HEK293T (cell line): ENCODE results near the gene TMEM183A.

ENCODE experiments used
- CTCF ChIA-PET: fragments of 350-600 bp; formaldehyde crosslinking; extraction: SDS; loops from one replicate; lab custom pipeline; 2021; ENCODE audit warnings: antibody characterized with exemption, inconsistent platforms; lab: Yijun Ruan, JAX
- POLR2A ChIA-PET: fragments of 350-600 bp; formaldehyde crosslinking; extraction: SDS; loops from one replicate; lab custom pipeline; 2020; ENCODE audit warnings: antibody characterized with exemption, inconsistent platforms; lab: Yijun Ruan, JAX
- DNase-seq: peaks from one replicate; pipeline ENCODE4 v3.0.0; 2012; ENCODE audit warnings: mixed read lengths; ENCODE audit errors: extremely low spot score
- ARNT ChIP-seq: fragments of 450-650 bp; IDR thresholded peaks from 2 replicates; pipeline ENCODE4 v1.6.1; 2017; ENCODE audit warnings: mild to moderate bottlenecking
- BHLHE40 ChIP-seq: fragments of 450-650 bp; IDR thresholded peaks from 2 replicates; pipeline ENCODE4 v1.6.1; 2016; ENCODE audit warnings: mild to moderate bottlenecking, moderate library complexity, borderline replicate concordance
- CTBP1 ChIP-seq: fragments of 450-650 bp; IDR thresholded peaks from 2 replicates; pipeline ENCODE4 v1.6.1; 2016; ENCODE audit warnings: borderline replicate concordance
- ELF4 ChIP-seq: fragments of 450-650 bp; IDR thresholded peaks from 2 replicates; pipeline ENCODE4 v1.6.1; 2017; ENCODE audit warnings: antibody characterized with exemption
- FOXA1 ChIP-seq: fragments of 450-650 bp; IDR thresholded peaks from 2 replicates; pipeline ENCODE4 v1.6.1; 2016; ENCODE audit warnings: mild to moderate bottlenecking
- FOXK2 ChIP-seq: fragments of 450-650 bp; IDR thresholded peaks from 2 replicates; pipeline ENCODE4 v1.6.1; 2016; ENCODE audit warnings: mild to moderate bottlenecking
- FOXM1 ChIP-seq: fragments of 450-650 bp; IDR thresholded peaks from 2 replicates; pipeline ENCODE4 v1.6.1; 2017; ENCODE audit warnings: mild to moderate bottlenecking, borderline replicate concordance
- HDGF ChIP-seq: fragments of 450-650 bp; IDR thresholded peaks from 2 replicates; pipeline ENCODE4 v1.6.1; 2017; ENCODE audit warnings: antibody characterized with exemption, borderline replicate concordance
- L3MBTL2 ChIP-seq: fragments of 450-650 bp; conservative IDR thresholded peaks from 2 replicates; pipeline ENCODE4 v1.6.1; 2016; ENCODE audit warnings: mild to moderate bottlenecking
- LEF1 ChIP-seq: fragments of 450-650 bp; IDR thresholded peaks from 2 replicates; pipeline ENCODE4 v1.6.1; 2017; ENCODE audit warnings: mild to moderate bottlenecking, borderline replicate concordance
- NFRKB ChIP-seq: fragments of 450-650 bp; IDR thresholded peaks from 2 replicates; pipeline ENCODE4 v1.6.1; 2016; ENCODE audit warnings: mild to moderate bottlenecking, moderate library complexity
- PKNOX1 ChIP-seq: fragments of 450-650 bp; IDR thresholded peaks from 2 replicates; pipeline ENCODE4 v1.6.1; 2016
- SP1 ChIP-seq: fragments of 450-650 bp; IDR thresholded peaks from 2 replicates; pipeline ENCODE4 v1.6.1; 2017
- SUZ12 ChIP-seq: fragments of 450-650 bp; IDR thresholded peaks from 2 replicates; pipeline ENCODE4 v1.6.1; 2016; ENCODE audit warnings: mild to moderate bottlenecking
- TARDBP ChIP-seq: fragments of 450-650 bp; IDR thresholded peaks from 2 replicates; pipeline ENCODE4 v1.6.1; 2016
- ZNF384 ChIP-seq: fragments of 450-650 bp; IDR thresholded peaks from 2 replicates; pipeline ENCODE4 v1.6.1; 2016

TMEM183A gene

GRCh38 chr1:203034422-203035110 lies 27.4 kb downstream of the TMEM183A start:
- DNase-seq = no peak
- TF ChIP-seq FOXA1 = no peak
- TF ChIP-seq CTBP1 = no peak
- TF ChIP-seq NFRKB = no peak
- no peak for TF ChIP-seq HDGF
- no peak for TF ChIP-seq PKNOX1
- TF ChIP-seq LEF1 = no peak
- TF ChIP-seq BHLHE40 = no peak
- no peak for TF ChIP-seq SUZ12
- TF ChIP-seq ELF4 = no peak
- TF ChIP-seq ZNF384 = no peak
- ChIA-PET CTCF (interaction anchor here (0.6 to 2.3 kb wide), 3 partner anchors 233 to 459 kb away, joined by 3 to 13 read pairs (median 4); no protein-coding TSS in a partner anchor), POLR2A (interaction anchor here (1.3 kb wide), 1 partner anchor 9 kb away, joined by 4 read pairs; the partner anchor contains the start of gene PPFIA4)

GRCh38 chr1:203035111-203036000 lies 28.2 kb downstream of the TMEM183A start:
- no peak for DNase-seq
- TF ChIP-seq FOXK2 = no peak
- no peak for TF ChIP-seq LEF1
- no peak for TF ChIP-seq NFRKB
- no peak for TF ChIP-seq SUZ12
- TF ChIP-seq ARNT = no peak
- TF ChIP-seq L3MBTL2 = no peak
- no peak for TF ChIP-seq TARDBP
- TF ChIP-seq CTBP1 = no peak
- no peak for TF ChIP-seq SP1
- no peak for TF ChIP-seq BHLHE40
- no peak for TF ChIP-seq ZNF384
- no peak for TF ChIP-seq HDGF
- TF ChIP-seq ELF4 = no peak
- no peak for TF ChIP-seq FOXA1
- no peak for TF ChIP-seq FOXM1
- TF ChIP-seq PKNOX1 = no peak
- POLR2A ChIA-PET = no interaction called here
- CTCF ChIA-PET = interaction anchor here (0.6 to 2.3 kb wide), 4 partner anchors 23 to 458 kb away, joined by 3 to 13 read pairs (median 4); no protein-coding TSS in a partner anchor

GRCh38 chr1:203036135-203036534 lies 29.0 kb downstream of the TMEM183A start:
- DNase-seq = no peak
- ChIA-PET POLR2A (interaction anchor here (1.1 kb wide), 1 partner anchor 10 kb away, joined by 4 read pairs; the partner anchor contains the start of gene PPFIA4), CTCF (interaction anchor here (1.4 to 1.6 kb wide), 3 partner anchors 22 to 231 kb away, joined by 3 to 5 read pairs (median 3); no protein-coding TSS in a partner anchor)
- TF ChIP-seq ELF4 (no peak), L3MBTL2 (no peak), SP1 (no peak), CTBP1 (no peak), PKNOX1 (no peak), SUZ12 (no peak), ARNT (no peak), TARDBP (no peak)

- POLR2A ChIA-PET = interaction anchor here (1.1 to 1.3 kb wide), 2 partner anchors 9 to 10 kb away, joined by 3 to 4 read pairs; partner anchors contain the start of gene PPFIA4
- DNase-seq = no peak
- CTCF ChIA-PET = interaction anchor here (1.4 to 1.6 kb wide), 3 partner anchors 21 to 231 kb away, joined by 3 to 5 read pairs (median 3); no protein-coding TSS in a partner anchor
Observed at GRCh38 chr1:203036537-203036936, 29.4 kb downstream of the TMEM183A start.

More at GRCh38 chr1:203036537-203036936, 29.4 kb downstream of the TMEM183A start:
- no peak for TF ChIP-seq TARDBP
- TF ChIP-seq CTBP1 = no peak
- no peak for TF ChIP-seq BHLHE40
- TF ChIP-seq HDGF = no peak
- no peak for TF ChIP-seq FOXK2
- TF ChIP-seq NFRKB = no peak
- no peak for TF ChIP-seq SUZ12
- no peak for TF ChIP-seq L3MBTL2
- no peak for TF ChIP-seq SP1
- no peak for TF ChIP-seq PKNOX1
- TF ChIP-seq FOXA1 = no peak
- no peak for TF ChIP-seq ELF4
- TF ChIP-seq ZNF384 = no peak
- TF ChIP-seq ARNT = no peak
- TF ChIP-seq LEF1 = no peak
- no peak for TF ChIP-seq FOXM1
